COLO829 (cell line): Measurements from ENCODE around the gene MICAL3.

Experiments used
- DNase-seq: peaks from one replicate; pipeline ENCODE4 v3.0.0; 2012; ENCODE audit warnings: low spot score

Gene MICAL3

DNA sequence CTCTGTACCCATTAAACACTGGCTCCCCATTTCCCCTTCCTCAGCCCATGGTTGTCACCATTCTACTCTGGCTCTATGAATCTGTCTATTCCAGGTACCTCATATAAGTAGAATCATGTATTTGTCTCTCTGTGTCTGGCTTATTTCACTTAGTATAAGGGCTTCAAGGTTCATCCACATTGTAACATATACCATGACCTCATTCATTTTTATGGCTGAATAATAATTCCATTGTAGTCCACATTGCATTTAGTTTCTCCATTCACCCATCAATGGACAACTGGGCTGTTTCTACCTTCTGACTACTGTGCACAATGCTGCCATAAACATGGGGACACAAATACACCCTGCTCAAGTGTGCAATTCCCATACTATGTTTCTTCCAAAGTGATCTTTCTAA, 97.3 kb downstream of the MICAL3 start:
- no peak for DNase-seq

DNA sequence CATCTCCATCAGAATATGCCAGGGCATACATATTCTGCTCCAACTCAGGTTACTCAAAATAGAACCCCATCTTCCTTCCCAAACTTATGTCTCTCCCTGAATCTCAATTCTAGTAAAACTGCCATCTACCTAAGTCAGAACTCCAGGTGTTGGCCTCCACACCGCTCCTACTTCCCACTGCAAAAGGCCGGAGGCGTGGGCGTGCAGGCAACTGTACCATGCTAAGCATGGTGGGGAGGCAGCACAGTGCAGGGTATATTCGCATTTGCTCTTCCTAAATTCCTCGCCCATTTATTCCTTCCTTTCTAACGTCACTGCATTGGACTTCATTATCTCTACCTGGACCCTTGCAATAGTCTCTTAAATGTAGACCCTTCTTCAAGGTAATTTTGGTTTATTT, 97.8 kb downstream of the MICAL3 start:
- DNase-seq = no peak

DNA sequence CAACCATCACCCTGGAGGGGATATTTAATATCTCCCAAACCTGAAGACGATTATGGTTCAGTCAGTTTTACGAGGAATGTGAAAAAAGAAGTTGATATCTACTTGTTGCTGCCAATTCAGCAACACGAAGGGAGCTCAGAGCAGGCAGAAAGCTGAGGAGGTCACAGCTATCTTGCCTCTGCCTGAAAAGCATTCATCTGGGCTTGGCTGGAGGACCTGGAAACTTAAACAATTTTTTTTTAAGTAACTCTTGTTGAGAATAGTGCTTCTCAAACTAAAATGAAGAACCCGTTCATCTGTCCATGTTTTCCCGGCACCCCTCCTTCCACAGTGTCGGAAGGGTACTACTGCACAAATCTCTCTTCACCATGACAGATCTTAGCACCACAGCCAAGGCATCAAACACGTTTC, 98.9 kb downstream of the MICAL3 start:
- no peak for DNase-seq

DNA sequence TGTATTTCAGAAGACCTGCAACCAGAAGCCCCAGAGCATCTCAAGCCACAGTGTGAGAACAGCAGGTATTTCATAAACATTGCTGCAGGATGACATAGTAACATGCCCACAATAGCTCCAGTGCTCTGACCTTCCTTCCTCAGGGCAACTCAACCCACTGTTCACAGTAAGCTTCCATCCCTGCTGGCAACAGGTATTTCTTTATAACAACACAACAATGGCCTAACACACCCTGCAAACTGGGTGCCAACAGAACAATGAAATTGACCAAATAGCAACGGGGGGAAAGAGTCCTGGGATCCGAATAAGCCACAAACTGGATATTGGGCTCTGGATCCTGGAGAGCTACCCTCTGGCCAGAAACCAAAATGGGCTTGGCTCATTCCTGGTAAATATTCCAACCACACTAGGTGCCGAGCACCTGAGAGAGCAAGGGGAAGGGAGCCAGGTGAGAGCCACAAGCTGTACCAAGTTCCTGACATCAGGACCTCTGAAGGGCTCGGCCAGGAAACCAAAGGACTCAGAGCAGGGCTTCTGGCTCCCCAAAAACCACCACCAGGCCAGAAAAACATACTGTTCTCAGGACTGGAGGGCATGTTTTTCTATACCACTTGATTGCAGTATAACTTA, 99.5 kb downstream of the MICAL3 start:
- DNase-seq = no peak

DNA sequence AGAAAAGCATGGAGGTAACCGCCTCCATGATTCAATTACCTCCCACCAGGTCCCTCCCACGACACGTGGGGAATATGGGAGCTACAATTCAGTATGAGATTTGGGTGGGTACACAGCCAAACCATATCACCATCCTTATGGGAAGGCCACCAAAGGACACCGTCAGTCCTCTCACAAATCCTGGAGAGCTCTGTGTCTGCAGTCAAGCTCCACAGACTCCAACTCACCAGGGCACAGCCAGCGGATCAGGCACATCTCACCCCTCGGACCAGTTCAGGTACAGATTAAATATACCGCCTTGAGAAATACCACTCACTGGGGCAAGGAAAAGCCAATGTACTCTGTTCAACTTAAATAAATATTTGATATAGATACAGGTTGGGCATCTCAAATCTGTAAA, 100.3 kb downstream of the MICAL3 start:
- DNase-seq = no peak

DNA sequence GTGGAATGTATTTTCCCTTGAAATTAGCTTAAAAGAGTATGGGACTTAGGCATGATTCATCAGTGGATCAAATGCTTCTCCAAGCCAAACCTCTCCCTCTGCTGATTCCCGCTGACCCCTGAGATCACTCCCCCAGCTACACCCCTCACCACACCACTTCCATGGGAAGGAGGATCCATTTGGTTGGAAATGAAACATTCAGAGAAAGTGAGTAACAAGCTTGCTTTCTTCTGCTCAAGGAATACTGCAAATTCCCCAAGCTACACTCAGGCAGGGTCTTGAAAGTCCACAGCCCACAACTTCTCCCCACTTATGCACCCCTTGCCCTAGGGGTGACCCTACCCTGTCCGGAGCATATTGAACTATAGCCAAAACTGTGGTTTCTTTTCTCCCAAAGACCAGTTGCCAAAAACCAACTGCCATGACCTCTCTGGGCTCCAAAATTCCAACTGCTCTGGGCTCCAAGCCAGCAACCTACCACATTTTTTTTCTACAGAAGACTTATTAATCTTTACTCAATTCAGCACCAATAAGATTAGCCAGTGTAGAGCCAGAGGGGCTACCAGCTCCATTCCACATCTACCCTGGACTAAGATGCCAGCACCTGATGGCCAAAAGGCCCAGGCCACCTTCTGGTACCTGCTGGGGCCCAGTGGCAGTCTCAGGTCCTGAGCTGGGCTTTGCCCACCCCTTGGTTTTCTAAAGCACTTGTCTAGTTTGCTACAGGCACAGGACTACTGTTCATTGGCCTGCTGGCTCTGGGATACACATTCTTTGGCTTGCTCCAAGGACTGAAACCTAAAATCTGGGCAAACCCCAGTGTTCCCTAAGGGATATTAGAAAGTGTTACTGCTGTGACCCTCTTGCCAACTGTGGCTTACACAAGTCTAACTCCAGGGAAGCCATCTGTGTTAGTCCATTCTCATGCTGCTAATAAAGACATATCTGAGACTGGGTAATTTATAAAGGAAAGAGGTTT, 101.1 kb downstream of the MICAL3 start:
- no peak for DNase-seq

DNA sequence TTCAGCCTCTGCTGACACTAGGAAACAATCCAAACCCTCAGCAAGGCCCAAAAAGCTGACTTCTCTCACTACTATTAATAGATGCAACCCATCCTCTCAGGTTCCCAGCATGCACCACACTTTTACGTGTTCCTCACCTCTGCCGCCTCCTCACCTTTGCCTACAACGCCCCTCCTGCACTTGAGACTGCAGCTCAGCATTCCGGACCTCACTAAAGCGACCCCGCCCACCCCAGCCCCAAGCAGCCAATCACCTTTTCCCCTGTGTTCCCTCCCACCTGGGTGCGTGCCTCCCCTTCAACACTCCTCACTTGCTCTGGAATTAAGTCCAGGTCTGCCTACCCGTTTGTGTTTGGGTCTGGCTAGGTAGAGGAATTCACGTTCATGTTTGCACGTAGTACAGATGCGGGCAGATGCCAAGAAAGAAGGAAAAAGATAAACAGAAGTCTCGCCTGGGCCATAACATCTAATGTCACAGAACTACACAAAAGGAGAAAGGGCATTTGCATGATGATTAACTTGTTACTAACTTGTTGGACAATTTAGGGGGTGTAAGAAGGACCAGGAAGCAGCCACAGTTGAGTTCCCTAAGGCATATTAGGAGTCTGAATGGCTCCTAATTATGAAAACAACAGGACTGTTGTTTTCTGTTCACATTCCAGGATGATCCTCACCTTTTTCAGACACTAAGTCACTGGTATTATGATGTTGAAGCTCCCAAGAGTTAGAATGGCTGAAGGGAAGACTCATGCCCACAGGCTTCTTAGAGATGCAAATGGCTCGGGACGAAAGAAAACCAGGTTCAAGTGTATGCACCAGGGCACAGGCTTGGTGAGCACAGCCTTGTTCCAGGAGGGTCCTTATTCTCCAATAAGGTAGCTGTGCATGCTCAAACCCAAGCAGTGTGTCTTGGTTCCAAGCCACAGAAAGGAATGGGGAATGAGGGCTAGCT, 102.2 kb downstream of the MICAL3 start:
- DNase-seq = no peak

DNA sequence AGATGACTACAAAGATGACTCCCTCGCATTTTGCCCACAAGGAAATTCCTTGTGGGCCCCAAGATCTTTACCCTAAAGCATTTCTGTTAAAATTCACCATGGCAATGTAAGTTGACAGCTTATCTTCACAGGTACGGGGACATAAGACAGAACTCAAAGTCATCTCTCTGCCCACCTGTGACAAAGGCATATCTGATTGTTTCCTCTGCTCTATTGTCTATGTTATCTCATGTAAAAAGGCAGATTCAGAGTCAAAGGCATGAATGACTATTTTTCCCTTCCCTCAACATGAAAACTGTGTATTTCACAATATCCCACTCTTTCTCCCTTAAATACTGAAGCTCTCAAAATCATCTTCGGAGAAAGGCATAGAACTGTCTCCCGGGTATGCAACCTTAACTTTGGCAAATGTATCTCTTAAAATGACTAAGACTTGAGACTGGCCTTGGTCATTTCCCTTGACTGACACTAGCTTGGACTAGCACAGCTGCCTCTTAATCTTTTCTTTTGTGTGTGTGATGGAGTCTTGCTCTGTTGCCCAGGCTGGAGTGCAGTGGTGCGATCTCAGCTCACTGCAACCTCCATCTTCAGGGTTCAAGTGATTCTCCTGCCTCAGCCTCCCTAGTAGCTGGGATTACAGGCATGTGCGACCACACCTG, 103.2 kb downstream of the MICAL3 start:
- no peak for DNase-seq

DNA sequence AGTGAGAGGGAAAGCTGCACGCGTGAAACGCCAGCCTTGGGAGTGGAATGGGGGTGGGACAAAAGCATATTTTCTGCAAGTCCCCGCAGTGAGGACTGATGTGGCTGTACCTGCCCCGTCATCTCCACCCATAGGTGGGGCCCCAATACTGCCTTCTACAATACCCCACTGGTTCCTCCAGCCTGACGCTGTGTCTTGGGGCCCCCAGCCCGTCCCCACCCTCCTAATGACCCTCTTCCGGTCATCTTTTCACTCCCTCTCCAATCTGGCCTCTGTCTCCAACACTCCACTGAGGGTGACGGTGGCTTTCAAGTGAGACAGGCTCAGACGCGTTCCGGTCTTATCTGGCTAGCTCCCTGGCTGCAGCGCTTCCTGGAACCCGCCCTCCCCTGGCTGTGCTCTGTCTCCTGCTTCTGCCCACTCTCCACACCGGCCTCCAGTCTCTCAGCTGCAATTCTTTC, 104.2 kb downstream of the MICAL3 start:
- DNase-seq = no peak

DNA sequence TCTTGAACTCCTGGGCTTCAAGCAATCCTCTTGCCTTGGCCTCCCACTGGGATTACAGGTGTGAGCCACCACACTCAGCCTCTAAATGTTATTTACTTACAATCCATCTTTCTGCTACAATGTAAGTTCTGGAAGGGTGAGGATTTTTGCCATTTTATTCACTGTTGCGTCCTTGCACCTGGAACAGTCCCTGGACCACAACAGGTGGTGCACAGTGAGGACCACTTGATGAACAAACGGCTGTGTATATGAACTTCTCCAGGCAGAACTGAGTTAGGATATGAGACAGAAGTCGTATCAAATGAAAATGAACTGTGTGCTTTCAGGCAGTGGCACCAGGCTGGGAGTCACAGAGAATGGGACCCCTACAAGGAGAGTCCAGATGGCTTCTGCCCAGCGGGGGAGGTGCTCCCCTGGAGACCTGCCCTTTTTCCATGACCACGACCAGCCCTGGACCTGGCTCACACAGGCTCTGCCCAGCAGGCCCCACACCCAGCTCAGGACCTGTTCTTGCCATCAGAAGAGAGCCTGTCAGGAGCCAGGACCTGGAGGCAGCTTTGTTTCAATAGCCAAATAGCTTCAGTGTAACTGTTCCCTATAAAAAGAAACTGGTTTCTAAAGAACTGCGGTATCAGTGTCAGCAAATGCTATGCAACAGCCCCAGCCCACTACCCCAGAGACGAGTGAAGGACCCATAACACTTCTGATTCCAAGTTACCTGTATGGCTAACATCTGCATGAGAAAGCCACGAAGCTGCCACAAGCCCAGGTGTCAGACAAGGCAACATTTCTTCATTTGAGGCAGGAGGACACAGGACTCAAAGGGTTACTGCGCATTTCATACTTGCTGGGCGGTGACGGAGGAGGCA, 104.9 kb downstream of the MICAL3 start:
- no peak for DNase-seq

DNA sequence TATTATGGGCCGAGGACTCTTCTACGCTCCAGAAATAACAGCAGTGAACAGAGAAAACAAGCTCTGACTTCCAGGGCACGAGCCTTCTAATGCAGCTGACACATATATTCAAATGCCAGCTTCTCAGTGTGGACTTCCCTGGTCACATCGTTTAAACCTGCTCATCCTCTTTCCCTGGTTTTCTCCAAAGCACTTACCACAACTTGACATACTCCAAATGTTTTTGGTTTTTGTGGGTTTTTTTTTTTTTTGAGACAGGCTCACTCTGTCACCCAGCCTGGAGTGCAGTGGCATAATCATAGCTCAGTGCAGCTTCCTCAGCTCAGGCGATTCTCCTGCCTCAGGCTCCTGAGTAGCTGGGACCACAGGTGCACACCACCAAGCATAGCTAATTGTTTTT, 105.5 kb downstream of the MICAL3 start:
- DNase-seq = no peak

DNA sequence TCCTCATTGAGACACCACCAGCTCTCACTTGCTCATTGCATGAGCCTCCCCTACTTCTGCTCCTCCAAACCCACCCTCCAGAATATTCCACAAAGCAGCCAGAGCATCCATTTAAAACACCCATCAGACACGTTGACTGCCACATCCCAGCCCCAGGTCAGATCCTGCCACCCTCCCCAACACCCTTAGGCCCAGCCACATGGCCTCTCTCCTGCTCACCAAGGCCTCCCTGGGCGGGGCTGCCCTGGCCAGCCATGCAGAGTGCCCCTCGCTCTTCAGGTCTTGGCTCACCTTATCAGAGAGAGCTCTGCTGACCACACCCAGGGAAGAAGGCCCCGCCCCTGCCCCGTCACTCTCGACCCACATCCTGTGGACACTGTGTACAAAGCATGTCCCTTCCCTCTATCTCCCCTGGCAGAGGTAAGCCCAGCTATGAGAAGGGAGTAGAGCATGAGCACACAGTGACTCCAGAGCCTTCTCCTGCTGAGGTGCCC, 106.8 kb downstream of the MICAL3 start:
- no peak for DNase-seq

DNA sequence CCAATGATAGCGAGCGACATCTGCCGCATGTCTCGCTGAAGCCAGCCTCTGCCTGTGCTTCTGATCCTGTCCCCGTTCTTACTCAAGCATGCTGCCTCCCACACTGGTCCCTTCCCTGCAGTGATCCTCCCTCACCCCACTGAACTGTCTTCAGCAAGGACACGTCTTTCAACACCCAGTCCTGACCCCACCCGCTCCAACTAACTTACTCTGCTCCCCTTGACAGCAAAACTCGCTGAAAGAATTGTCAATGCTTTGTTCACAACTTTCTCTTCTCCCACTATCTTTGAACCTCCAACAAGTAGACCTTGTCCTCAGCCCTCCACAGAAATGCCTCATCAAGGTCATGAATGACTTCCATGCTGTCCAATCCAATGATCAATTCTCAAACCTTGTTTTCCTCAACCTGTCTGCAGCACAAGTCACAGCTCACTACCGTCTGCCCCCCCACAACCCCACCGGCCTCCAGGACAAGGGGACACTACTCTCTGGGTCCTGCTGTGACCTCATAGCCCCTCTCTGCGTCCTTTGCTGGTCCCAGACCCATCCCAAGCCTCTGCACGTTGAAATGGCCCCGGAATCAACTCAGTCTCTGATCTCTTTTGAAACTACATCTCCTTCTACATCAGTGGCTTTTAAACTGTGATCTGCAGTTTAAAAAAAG, 108.0 kb downstream of the MICAL3 start:
- no peak for DNase-seq

DNA sequence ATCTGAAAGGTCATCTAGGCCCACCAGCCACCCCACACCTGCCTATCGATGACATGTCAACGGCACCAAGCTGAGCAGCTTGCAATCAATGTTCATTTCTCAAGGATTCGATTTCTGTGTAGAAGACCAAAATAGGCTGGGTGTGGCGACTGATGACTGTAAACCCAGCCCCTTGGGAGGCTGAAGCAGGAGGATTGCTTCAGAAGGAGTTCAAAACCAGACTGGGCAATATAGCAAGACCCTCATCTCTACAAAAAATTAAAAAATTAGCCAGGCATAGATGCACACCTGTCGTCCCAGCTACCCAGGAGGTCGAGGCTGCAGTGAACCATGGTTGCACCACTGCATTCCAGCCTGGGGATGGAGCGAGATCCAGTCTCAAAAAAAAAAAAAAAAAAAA, 108.7 kb downstream of the MICAL3 start:
- DNase-seq = no peak

DNA sequence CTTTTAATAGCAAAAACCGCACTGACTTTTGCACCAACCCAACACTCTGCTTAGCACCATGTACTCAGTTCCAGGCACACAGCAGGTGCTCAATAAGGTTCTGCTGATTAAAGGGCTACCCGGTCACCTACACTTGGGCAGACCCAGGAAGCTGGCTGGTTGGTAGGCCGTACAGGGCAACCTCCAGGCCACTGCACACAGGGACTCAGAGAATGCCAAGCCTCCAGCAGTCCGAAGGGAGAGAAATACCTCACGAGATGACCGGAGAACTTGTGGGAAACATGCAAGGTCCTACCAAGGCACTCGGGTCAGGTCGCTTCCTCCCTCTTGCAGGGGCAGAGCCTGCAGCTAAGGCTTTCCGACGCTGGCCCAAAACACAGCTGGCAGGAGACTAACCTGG, 109.2 kb downstream of the MICAL3 start:
- DNase-seq = no peak

DNA sequence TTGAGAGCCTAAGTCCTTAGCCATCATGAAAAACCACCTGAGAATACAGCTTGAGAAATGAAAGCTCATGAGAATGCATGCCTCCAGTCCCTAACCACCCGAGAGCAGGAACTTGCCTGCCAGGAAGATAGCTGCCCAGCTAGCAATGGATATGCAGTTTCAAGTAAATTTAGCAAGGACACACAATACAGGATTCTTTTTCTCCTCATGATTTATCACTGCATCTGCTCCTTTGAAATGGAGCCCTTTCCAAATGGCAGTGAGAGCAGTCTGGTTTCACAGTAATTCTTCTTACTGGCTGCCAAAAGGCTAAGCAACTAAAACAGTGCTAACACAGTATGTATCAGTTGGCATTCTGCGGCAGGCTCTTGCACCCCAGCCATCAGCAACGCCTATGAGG, 109.9 kb downstream of the MICAL3 start:
- no peak for DNase-seq

DNA sequence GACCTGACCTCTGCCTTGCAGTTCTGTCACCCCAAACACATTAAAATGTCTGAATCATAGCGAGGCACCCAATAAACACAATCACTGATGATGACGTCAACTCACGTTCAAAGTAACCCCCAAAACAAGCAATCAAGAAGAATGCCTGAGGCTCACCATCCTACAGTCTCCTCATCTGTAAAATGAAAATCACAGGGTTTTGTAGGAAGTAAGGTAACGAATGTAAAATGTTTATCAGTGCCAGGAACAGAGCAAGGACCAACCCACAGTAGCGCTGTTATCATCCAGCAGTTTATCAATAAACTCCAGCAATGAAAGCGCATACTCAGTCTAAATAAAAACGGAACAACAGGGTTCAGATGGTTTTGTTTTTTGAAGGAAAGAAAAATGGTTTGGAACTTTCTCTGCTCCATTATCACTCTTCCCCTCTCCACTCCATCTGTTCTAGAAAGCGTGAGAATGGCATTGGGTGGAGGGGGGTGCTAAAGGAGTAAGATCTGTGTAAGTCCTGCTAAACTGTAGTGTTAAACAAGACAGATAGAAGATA, 110.5 kb downstream of the MICAL3 start:
- DNase-seq = no peak

DNA sequence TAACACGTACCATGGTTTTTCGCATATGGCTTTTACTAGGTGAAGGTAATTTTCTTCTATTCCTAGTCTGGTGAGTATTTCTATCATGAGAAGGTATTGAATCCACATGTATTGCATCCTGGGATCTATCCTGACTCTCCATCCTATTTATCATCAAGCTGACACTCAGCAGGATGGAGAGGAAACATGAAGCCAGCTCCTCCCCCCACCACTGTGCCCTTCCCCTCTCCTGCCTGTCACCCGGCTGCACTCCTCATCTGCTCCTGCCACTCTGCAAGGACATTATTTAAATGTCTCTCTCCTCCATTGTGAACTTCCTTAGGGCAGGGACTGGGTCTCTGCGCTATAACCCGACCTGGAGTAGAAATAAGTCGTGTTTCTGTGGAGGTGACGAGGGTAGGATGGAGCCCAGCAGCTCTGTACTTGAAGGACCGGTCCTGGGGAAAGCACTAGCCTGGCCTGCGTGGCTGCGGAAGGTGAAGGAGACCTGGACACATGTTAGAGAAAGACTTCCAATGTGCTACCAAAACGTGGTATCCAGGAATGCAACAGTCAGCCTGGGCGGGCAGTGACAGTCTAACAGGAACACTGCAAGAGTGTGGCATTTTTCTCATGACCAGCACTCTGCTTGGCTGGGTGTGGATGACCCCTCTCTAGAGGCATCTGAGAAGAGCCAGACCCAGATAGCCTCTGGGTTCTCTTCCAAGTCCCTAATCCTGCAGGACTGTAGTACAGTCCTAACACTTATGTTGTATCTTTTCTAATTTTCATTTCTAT, 111.2 kb downstream of the MICAL3 start:
- DNase-seq = no peak

DNA sequence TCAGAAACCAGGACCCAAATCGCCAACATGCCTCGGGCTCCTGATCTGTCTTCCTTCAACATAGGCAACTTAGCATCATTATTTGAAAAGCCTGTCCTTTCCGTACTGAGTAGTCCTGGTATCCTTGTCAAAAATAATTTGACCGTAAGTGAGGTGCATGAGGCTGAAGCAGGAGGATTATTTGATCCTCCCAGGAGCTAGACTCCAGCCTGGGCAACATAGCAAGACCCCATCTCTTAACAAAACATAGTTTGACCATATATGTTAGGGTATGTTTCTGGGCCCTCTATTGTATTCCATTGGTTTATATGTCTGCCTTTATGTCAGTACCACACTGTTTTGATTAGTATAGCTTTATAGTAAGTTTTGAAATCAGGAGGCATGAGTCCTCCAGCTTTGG, 112.5 kb downstream of the MICAL3 start:
- no peak for DNase-seq
